ENCODE results near the gene L3HYPDH. TPM values are rescaled to one million over a fixed set of nuclear protein-coding genes. Genes with fewer than 3 reads are reported as not detected.

The L3HYPDH gene
- total and polyA plus RNA-seq, 2 donors (not counting 3 experiments of a cell fraction or from before 2014, with no cell fraction given) = 26.2 to 30.2 TPM

DNA sequence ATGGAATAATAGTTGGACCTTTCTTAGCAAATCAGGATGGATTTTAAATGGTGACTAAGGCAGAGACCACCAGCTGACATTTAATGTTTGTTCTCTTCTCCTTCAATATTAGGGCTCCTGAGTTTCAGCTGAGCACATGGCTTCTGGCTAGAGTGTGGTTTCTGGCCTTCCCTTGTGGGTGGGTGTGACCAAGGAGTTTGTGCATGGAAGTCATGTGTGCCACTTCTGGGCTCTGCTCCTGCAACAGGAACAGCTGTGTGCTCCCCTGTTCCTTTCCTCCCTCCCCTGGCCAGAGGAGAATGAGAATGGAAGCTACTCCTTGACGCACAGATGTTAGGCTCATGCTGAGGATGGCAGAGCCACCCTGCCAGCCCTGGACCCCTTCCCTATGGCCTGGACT is 48.2 kb upstream of the L3HYPDH start:
- BruUV-seq (replicated peaks) = no TSS peak
- Histone ChIP-seq H3K4me2 (ENCODE audit: insufficient read depth, low read length) (no peak overlapping the region), H3K4me1 (ENCODE audit: control insufficient read depth, extremely low read depth, insufficient read depth, low read length) (no peaks in the 10 kb centered on the region), H3K27me3 (ENCODE audit: control insufficient read depth in 2 of 2, insufficient read depth in 2 of 2, low read length in 2 of 2) (peaks cover 0 to 5% of the 10 kb centered on the region in 2 experiments), H4K20me1 (replicated peaks; ENCODE audit: control insufficient read depth, extremely low read depth, insufficient read depth, low read length) (no peaks in the 10 kb centered on the region), H3K9me3 (replicated peaks; ENCODE audit: control insufficient read depth, insufficient read depth, low read length) (no peaks in the 10 kb centered on the region), H3K36me3 (ENCODE audit: control insufficient read depth in 2 of 2, extremely low read depth in 1 of 2, insufficient read depth in 2 of 2, low read length in 2 of 2) (no peaks in the 10 kb centered on the region), H2AFZ (ENCODE audit: low read depth, low read length) (no peak overlapping the region), H3K79me2 (ENCODE audit: control insufficient read depth, insufficient read depth, low read length) (no peaks in the 10 kb centered on the region), H3K4me3 (replicated peaks in 1 of 3; ENCODE audit: insufficient read depth in 1 of 3, low read depth in 1 of 3, low read length in 3 of 3) (no peak overlapping the region), H3K9ac (replicated peaks; ENCODE audit: extremely low read depth, insufficient read depth, low read length) (no peak overlapping the region), H3K9me1 (replicated peaks; ENCODE audit: control insufficient read depth, extremely low read depth, insufficient read depth, low read length) (no peaks in the 10 kb centered on the region), H3K27ac (ENCODE audit: insufficient read depth, low read depth, low read length) (no peak overlapping the region)
- dilution Hi-C loops (cut with MboI; ENCODE audit: extremely low pct_ligation_motif_present, low sequenced_read_pairs) (no loop called here), intact Hi-C loops (cut with micrococcal nuclease) (no loop called here)
- ChIA-PET CTCF (interaction anchor here (1.2 kb wide), 1 partner anchor 20 kb away, joined by 3 read pairs; no protein-coding TSS in a partner anchor), POLR2A (no interaction called here)
- FAIRE-seq (no peak), DNase-seq (ENCODE audit: low read depth, low spot score) (no peak)
- TF ChIP-seq FOS (IDR thresholded peaks at IDR 0.05; ENCODE audit: borderline replicate concordance, insufficient read depth, low read length) (no peak), EZH2 (IDR thresholded peaks at IDR 0.05; ENCODE audit: borderline replicate concordance, low read depth, low read length, severe bottlenecking) (no peak), POLR2AphosphoS5 (IDR thresholded peaks at IDR 0.05; ENCODE audit: insufficient read depth, low read depth, low read length) (no peak), GATA2 (IDR thresholded peaks at IDR 0.05; ENCODE audit: insufficient read depth, insufficient read length, low read depth, low read length) (no peak), JUN (IDR thresholded peaks at IDR 0.05; ENCODE audit: borderline replicate concordance, insufficient read depth, insufficient read length, low read depth) (no peak), CTCF (IDR thresholded peaks at IDR 0.05; ENCODE audit: extremely low read depth in 1 of 2, insufficient read depth in 1 of 2, low read depth in 1 of 2, low read length in 2 of 2) (no peak), MYC (IDR thresholded peaks at IDR 0.05; ENCODE audit: low read depth, low read length) (no peak), POLR2A (IDR thresholded peaks at IDR 0.05; ENCODE audit: low read depth, low read length) (no peak)
- TF ChIP-seq, protein P1, sequence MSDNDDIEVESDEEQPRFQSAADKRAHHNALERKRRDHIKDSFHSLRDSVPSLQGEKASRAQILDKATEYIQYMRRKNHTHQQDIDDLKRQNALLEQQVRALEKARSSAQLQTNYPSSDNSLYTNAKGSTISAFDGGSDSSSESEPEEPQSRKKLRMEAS (IDR thresholded peaks at IDR 0.05; ENCODE audit: insufficient read depth, insufficient read length) = no peak

Data from endothelial cell of umbilical vein (primary cell).